ENCODE data around the gene MED10. TPM values are rescaled to one million over a fixed set of nuclear protein-coding genes. Genes with fewer than 3 reads are reported as not detected.

Gene MED10
- total RNA-seq, 1 donor from 2014 or later, result 27.1 TPM

DNA sequence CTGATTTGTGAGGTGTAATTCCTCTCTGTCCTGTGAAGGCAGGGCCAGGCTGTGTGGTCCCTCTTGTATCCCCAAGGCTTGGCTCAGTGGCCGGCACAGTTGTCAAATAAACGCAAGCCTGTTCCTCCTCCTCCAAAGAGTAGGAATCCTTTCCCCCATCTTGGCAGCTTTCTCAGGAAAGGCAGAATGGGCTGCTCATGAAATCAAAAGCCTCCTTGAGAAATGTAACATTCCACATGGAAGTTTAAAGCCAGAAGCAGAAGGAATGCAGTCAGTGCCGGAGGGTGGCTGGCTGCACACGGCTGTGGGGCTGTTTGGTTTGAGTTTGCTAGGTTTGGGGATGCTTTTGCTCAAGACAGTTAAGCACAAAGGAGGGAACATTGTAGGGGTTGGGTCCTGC is 34.5 kb upstream of the MED10 start:
- Mint-ChIP-seq H3K36me3 (ENCODE audit: insufficient read depth) (no peaks in the 10 kb centered on the region), H3K4me1 (ENCODE audit: low read depth) (no peaks in the 10 kb centered on the region), H3K4me3 (ENCODE audit: low read depth) (no peak overlapping the region), H3K27me3 (peaks cover 35% of the 10 kb centered on the region), H3K27ac (no peak overlapping the region), H3K9me3 (ENCODE audit: low read depth) (no peaks in the 10 kb centered on the region)
- TF ChIP-seq, protein P1, sequence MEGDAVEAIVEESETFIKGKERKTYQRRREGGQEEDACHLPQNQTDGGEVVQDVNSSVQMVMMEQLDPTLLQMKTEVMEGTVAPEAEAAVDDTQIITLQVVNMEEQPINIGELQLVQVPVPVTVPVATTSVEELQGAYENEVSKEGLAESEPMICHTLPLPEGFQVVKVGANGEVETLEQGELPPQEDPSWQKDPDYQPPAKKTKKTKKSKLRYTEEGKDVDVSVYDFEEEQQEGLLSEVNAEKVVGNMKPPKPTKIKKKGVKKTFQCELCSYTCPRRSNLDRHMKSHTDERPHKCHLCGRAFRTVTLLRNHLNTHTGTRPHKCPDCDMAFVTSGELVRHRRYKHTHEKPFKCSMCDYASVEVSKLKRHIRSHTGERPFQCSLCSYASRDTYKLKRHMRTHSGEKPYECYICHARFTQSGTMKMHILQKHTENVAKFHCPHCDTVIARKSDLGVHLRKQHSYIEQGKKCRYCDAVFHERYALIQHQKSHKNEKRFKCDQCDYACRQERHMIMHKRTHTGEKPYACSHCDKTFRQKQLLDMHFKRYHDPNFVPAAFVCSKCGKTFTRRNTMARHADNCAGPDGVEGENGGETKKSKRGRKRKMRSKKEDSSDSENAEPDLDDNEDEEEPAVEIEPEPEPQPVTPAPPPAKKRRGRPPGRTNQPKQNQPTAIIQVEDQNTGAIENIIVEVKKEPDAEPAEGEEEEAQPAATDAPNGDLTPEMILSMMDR (IDR thresholded peaks at IDR 0.05; ENCODE audit: unreplicated experiment), result no peak
- DNase-seq (ENCODE audit: low spot score, unreplicated experiment), result no peak

GRCh38 chr5:6411141-6411540 is 32.8 kb upstream of the MED10 start:
- TF ChIP-seq, protein P1 (IDR thresholded peaks at IDR 0.05; ENCODE audit: unreplicated experiment), result no peak
- peaks cover 3% of the 10 kb centered on the region for H3K4me1 Mint-ChIP-seq (ENCODE audit: low read depth)

DNA sequence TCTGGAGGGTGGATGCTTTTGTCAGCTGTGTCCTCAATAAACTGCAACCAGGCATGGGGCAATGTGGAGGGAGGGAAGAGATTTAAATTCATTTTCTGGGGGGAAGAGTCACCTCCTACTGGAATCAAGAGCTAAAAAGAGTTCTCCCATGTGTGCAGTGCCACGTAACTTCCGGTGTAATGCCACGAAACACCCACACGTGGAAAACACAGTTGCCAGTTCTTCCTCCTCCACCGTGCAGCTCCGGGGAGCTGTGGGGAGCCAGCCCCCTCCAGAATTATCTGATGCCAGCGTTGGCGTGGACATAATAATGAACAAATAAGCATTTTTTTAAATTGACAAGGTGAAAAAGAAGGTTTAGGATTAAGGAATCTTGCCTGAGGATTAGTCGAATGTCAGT is 32.1 kb upstream of the MED10 start:
- H3K27me3 Mint-ChIP-seq, result peaks cover 32% of the 10 kb centered on the region
- DNase-seq (ENCODE audit: low spot score, unreplicated experiment), result no peak
- no peaks in the 10 kb centered on the region for H3K9me3 Mint-ChIP-seq (ENCODE audit: low read depth)
- no peak overlapping the region for H3K27ac Mint-ChIP-seq
- no peaks in the 10 kb centered on the region for H3K36me3 Mint-ChIP-seq (ENCODE audit: insufficient read depth)
- H3K4me3 Mint-ChIP-seq (ENCODE audit: low read depth), result no peak overlapping the region
- peaks cover 3% of the 10 kb centered on the region for H3K4me1 Mint-ChIP-seq (ENCODE audit: low read depth)
- TF ChIP-seq, protein P1 (IDR thresholded peaks at IDR 0.05; ENCODE audit: unreplicated experiment), result no peak

More at GRCh38 chr5:6411141-6411540, 32.8 kb upstream of the MED10 start:
- no peak for DNase-seq (ENCODE audit: low spot score, unreplicated experiment)
- H3K36me3 Mint-ChIP-seq (ENCODE audit: insufficient read depth), result no peaks in the 10 kb centered on the region
- H3K27ac Mint-ChIP-seq, result no peak overlapping the region
- H3K4me3 Mint-ChIP-seq (ENCODE audit: low read depth), result no peak overlapping the region
- H3K9me3 Mint-ChIP-seq (ENCODE audit: low read depth), result no peaks in the 10 kb centered on the region
- peaks cover 38% of the 10 kb centered on the region for H3K27me3 Mint-ChIP-seq

- Mint-ChIP-seq H3K4me3 (ENCODE audit: low read depth) (no peak overlapping the region), H3K9me3 (ENCODE audit: low read depth) (no peaks in the 10 kb centered on the region), H3K27me3 (peaks cover 23% of the 10 kb centered on the region), H3K36me3 (ENCODE audit: insufficient read depth) (no peaks in the 10 kb centered on the region), H3K4me1 (ENCODE audit: low read depth) (peaks cover 3% of the 10 kb centered on the region), H3K27ac (no peak overlapping the region)
- DNase-seq (ENCODE audit: low spot score, unreplicated experiment), result no peak
- TF ChIP-seq, protein P1 (IDR thresholded peaks at IDR 0.05; ENCODE audit: unreplicated experiment), result no peak
Measured at GRCh38 chr5:6408627-6409446, 30.5 kb upstream of the MED10 start.

- Mint-ChIP-seq H3K27ac (no peak overlapping the region), H3K36me3 (ENCODE audit: insufficient read depth) (no peaks in the 10 kb centered on the region), H3K9me3 (ENCODE audit: low read depth) (no peaks in the 10 kb centered on the region), H3K4me3 (ENCODE audit: low read depth) (no peak overlapping the region), H3K4me1 (ENCODE audit: low read depth) (peaks cover 3% of the 10 kb centered on the region), H3K27me3 (peaks cover 23% of the 10 kb centered on the region)
- TF ChIP-seq, protein P1 (IDR thresholded peaks at IDR 0.05; ENCODE audit: unreplicated experiment), result no peak
- DNase-seq (ENCODE audit: low spot score, unreplicated experiment), result no peak
Measured at GRCh38 chr5:6408260-6408596, 29.9 kb upstream of the MED10 start.
